ENCODE results near the gene IRF6. TPM values are rescaled to one million over a fixed set of nuclear protein-coding genes. Genes with fewer than 3 reads are reported as not detected.

The IRF6 gene
- total and polyA plus RNA-seq, 2 donors (not counting 1 experiment from before 2014, with no cell fraction given), result 0.18 to 1.1 TPM

GRCh38 chr1:209775678-209776077 is 30.3 kb downstream of the IRF6 start:
- WGBS (ENCODE audit: insufficient coverage), result 33% methylated on average over 2 of the region's 2 CpGs
- H3K9ac ChIP-seq (ENCODE audit: low read length), result no peak overlapping the region
- ATAC-seq (ENCODE audit: low read depth) (no peak), DNase-seq (no peak)
- H2AFZ ChIP-seq (ENCODE audit: insufficient read depth, low read depth, low read length, poor library complexity, severe bottlenecking), result no peak overlapping the region
- Mint-ChIP-seq H3K4me1 (peaks cover 3% of the 10 kb centered on the region), H3K4me3 (peak overlapping the region; percentile 81), H3K9me3 (ENCODE audit: insufficient read depth) (no peaks in the 10 kb centered on the region), H3K27ac (no peak overlapping the region), H3K27me3 (no peaks in the 10 kb centered on the region)
- peaks cover 8 to 87% of the 10 kb centered on the region in 2 experiments for H3K36me3 ChIP-seq (replicated peaks in 1 of 2; ENCODE audit: control extremely low read depth in 1 of 2, control insufficient read depth in 1 of 2, extremely low read depth in 1 of 2, insufficient read depth in 2 of 2, low read length in 1 of 2)
- intact Hi-C loops (cut with micrococcal nuclease), result loop anchor here (2.0 kb wide), 1 partner anchor 19 kb away; the partner anchor contains the start of gene TRAF3IP3
- ChIA-PET POLR2A (interaction anchor here (2.0 to 3.1 kb wide), 2 partner anchors 8 to 20 kb away, joined by 5 to 12 read pairs; partner anchors contain the start of genes C1orf74 and TRAF3IP3), CTCF (interaction anchor here (0.7 to 3.7 kb wide), 6 partner anchors 8 to 44 kb away, joined by 5 to 28 read pairs (median 8); partner anchors contain the start of gene TRAF3IP3)
- TF ChIP-seq CTCF (IDR thresholded peaks at IDR 0.05) (no peak), EZH2 (IDR thresholded peaks at IDR 0.05; ENCODE audit: borderline replicate concordance, insufficient read depth, low read depth, low read length, poor library complexity, severe bottlenecking) (no peak)
- peaks cover 21% of the 10 kb centered on the region for H4K20me1 ChIP-seq (ENCODE audit: control insufficient read depth, insufficient read depth, low read length, poor library complexity, severe bottlenecking)
- no peaks in the 10 kb centered on the region for H3K9me3 ChIP-seq (ENCODE audit: control extremely low read depth in 1 of 3, control insufficient read depth in 2 of 3, insufficient read depth in 1 of 3, low read length in 2 of 3)
- no peaks in the 10 kb centered on the region for H3K27me3 ChIP-seq (replicated peaks in 1 of 4; ENCODE audit: control extremely low read depth in 1 of 4, control insufficient read depth in 3 of 4, insufficient read depth in 4 of 4, low read length in 3 of 4)
- peak overlapping the region; percentile 35 to 77 for H3K27ac ChIP-seq (ENCODE audit: low read length in 2 of 2)
- peak overlapping the region in 1 of 5 experiments; percentile 13 for H3K4me3 ChIP-seq (ENCODE audit: control extremely low read depth in 1 of 5, extremely low read depth in 1 of 5, insufficient read depth in 1 of 5, low read depth in 2 of 5, low read length in 4 of 5)
- peak overlapping the region; percentile 63 for H3K4me2 ChIP-seq (replicated peaks; ENCODE audit: low read depth, low read length, poor library complexity, severe bottlenecking)
- peaks cover 29% of the 10 kb centered on the region for H3K79me2 ChIP-seq (ENCODE audit: control insufficient read depth, insufficient read depth, low read length)
- peaks cover 53 to 56% of the 10 kb centered on the region in 2 donors for H3K4me1 ChIP-seq (ENCODE audit: control insufficient read depth in 2 of 2, insufficient read depth in 2 of 2, low read length in 2 of 2)

GRCh38 chr1:209774592-209774991 is 31.4 kb downstream of the IRF6 start:
- Histone ChIP-seq H3K4me3 (ENCODE audit: control extremely low read depth in 1 of 5, extremely low read depth in 1 of 5, insufficient read depth in 1 of 5, low read depth in 2 of 5, low read length in 4 of 5) (peak overlapping the region in 3 of 5 experiments; percentile 13 to 29 (median 16)), H3K9me3 (ENCODE audit: control extremely low read depth in 1 of 3, control insufficient read depth in 2 of 3, insufficient read depth in 1 of 3, low read length in 2 of 3) (no peaks in the 10 kb centered on the region), H3K79me2 (ENCODE audit: control insufficient read depth, insufficient read depth, low read length) (peaks cover 40% of the 10 kb centered on the region), H3K9ac (ENCODE audit: low read length) (peak overlapping the region; percentile 21), H3K4me2 (replicated peaks; ENCODE audit: low read depth, low read length, poor library complexity, severe bottlenecking) (peak overlapping the region; percentile 63), H3K36me3 (replicated peaks in 1 of 2; ENCODE audit: control extremely low read depth in 1 of 2, control insufficient read depth in 1 of 2, extremely low read depth in 1 of 2, insufficient read depth in 2 of 2, low read length in 1 of 2) (peaks cover 8 to 77% of the 10 kb centered on the region in 2 experiments), H2AFZ (ENCODE audit: insufficient read depth, low read depth, low read length, poor library complexity, severe bottlenecking) (no peak overlapping the region), H3K27ac (ENCODE audit: low read length in 2 of 2) (peak overlapping the region; percentile 42 to 77), H3K4me1 (ENCODE audit: control insufficient read depth in 2 of 2, insufficient read depth in 2 of 2, low read length in 2 of 2) (peaks cover 59 to 67% of the 10 kb centered on the region in 2 donors), H3K27me3 (replicated peaks in 1 of 4; ENCODE audit: control extremely low read depth in 1 of 4, control insufficient read depth in 3 of 4, insufficient read depth in 4 of 4, low read length in 3 of 4) (no peaks in the 10 kb centered on the region), H4K20me1 (ENCODE audit: control insufficient read depth, insufficient read depth, low read length, poor library complexity, severe bottlenecking) (peaks cover 28% of the 10 kb centered on the region)
- ChIA-PET POLR2A (interaction anchor here (2.0 to 3.1 kb wide), 2 partner anchors 9 to 18 kb away, joined by 5 to 12 read pairs; partner anchors contain the start of genes C1orf74 and TRAF3IP3), CTCF (interaction anchor here (1.0 to 3.7 kb wide), 7 partner anchors 8 to 52 kb away, joined by 3 to 28 read pairs (median 5); partner anchors contain the start of gene TRAF3IP3)
- Mint-ChIP-seq H3K4me3 (peak overlapping the region; percentile 81), H3K9me3 (ENCODE audit: insufficient read depth) (no peaks in the 10 kb centered on the region), H3K27me3 (no peaks in the 10 kb centered on the region), H3K27ac (no peak overlapping the region), H3K4me1 (peaks cover 3% of the 10 kb centered on the region)
- no peak for TF ChIP-seq EZH2 (IDR thresholded peaks at IDR 0.05; ENCODE audit: borderline replicate concordance, insufficient read depth, low read depth, low read length, poor library complexity, severe bottlenecking)
- TF ChIP-seq CTCF (IDR thresholded peaks at IDR 0.05), result no peak
- 50% methylated on average over 1 of the region's 1 CpG for WGBS (ENCODE audit: insufficient coverage)
- DNase-seq (peak; percentile 51), ATAC-seq (ENCODE audit: low read depth) (peak; percentile 60)
- intact Hi-C loops (cut with micrococcal nuclease), result loop anchor here (1.0 to 2.0 kb wide), 2 partner anchors 10 to 18 kb away; partner anchors contain the start of genes C1orf74 and TRAF3IP3

Measured in B cell (primary cell).